MCF 10A (cell line): ENCODE results near the gene ITPRIPL1. TPM values are rescaled to one million over a fixed set of nuclear protein-coding genes. Genes with fewer than 3 reads are reported as not detected.

Source experiments
- BruUV-seq: library from RNA; stranded (reverse); fragments of 400-500 nt; replicated peaks from 2 replicates; lab custom pipeline; 2021; lab: Mats Ljungman, UMichigan
- CTCF ChIA-PET: fragments of 300-600 bp; sonication (Branson Sonifier 250); formaldehyde crosslinking; extraction: SDS; loops from one replicate; lab custom pipeline; 2021; ENCODE audit warnings: antibody characterized with exemption, inconsistent platforms; lab: Yijun Ruan, JAX
- POLR2A ChIA-PET: fragments of 300-600, 350-650 bp; sonication (Branson Sonifier 250); formaldehyde crosslinking; extraction: SDS; loops from one replicate; lab custom pipeline; 2020; ENCODE audit warnings: antibody characterized with exemption, inconsistent platforms; lab: Yijun Ruan, JAX
- DNase-seq: peaks from one replicate; pipeline ENCODE4 v3.0.0-alpha.2; 2018; ENCODE audit not compliant: unreplicated experiment
- H3K27ac Mint-ChIP-seq: one replicate; pipeline ENCODE4 v1.8.0; 2022; ENCODE audit warnings: mild to moderate bottlenecking, low read depth, mixed read lengths; ENCODE audit not compliant: unreplicated experiment
- H3K27me3 Mint-ChIP-seq: one replicate; pipeline ENCODE4 v1.8.0; 2022; ENCODE audit warnings: mixed read lengths; ENCODE audit not compliant: insufficient read depth, unreplicated experiment
- H3K36me3 Mint-ChIP-seq: one replicate; pipeline ENCODE4 v1.8.0; 2022; ENCODE audit warnings: mild to moderate bottlenecking, moderate library complexity, mixed read lengths; ENCODE audit not compliant: insufficient read depth, unreplicated experiment
- H3K4me1 Mint-ChIP-seq: one replicate; pipeline ENCODE4 v1.8.0; 2022; ENCODE audit warnings: mixed read lengths; ENCODE audit not compliant: insufficient read depth, unreplicated experiment
- H3K4me3 Mint-ChIP-seq: one replicate; pipeline ENCODE4 v1.8.0; 2022; ENCODE audit warnings: mild to moderate bottlenecking, moderate library complexity, mixed read lengths; ENCODE audit not compliant: unreplicated experiment
- H3K9me3 Mint-ChIP-seq: one replicate; pipeline ENCODE4 v1.8.0; 2022; ENCODE audit warnings: mixed read lengths; ENCODE audit not compliant: unreplicated experiment
- intact Hi-C: fragments of 100-400 bp; cut with micrococcal nuclease; formaldehyde crosslinking; loops from 2 replicates; pipeline ENCODE4 v1.14.1; 2022
- total RNA-seq: library from RNA; stranded (reverse); gene quantifications from 2 replicates; pipeline ENCODE4 v1.2.3, GENCODE V29; 2022
- TF ChIP-seq, protein P1 (sequence below): fragments of 200-600 bp; IDR thresholded peaks from one replicate; pipeline ENCODE4 v1.8.0; 2022; ENCODE audit warnings: antibody characterized with exemption, mild to moderate bottlenecking; ENCODE audit not compliant: unreplicated experiment

The ITPRIPL1 gene
- total RNA-seq, 1 experiment from 2014 or later: not detected

- DNase-seq: no peak
- peak overlapping the region; percentile 95 for H3K4me3 Mint-ChIP-seq
- intact Hi-C loops: loop anchor here (1.0 to 2.0 kb wide), 2 partner anchors 30 to 205 kb away; partner anchors contain the start of gene NCAPH
- no peaks in the 10 kb centered on the region for H3K9me3 Mint-ChIP-seq
- TF ChIP-seq, protein P1, sequence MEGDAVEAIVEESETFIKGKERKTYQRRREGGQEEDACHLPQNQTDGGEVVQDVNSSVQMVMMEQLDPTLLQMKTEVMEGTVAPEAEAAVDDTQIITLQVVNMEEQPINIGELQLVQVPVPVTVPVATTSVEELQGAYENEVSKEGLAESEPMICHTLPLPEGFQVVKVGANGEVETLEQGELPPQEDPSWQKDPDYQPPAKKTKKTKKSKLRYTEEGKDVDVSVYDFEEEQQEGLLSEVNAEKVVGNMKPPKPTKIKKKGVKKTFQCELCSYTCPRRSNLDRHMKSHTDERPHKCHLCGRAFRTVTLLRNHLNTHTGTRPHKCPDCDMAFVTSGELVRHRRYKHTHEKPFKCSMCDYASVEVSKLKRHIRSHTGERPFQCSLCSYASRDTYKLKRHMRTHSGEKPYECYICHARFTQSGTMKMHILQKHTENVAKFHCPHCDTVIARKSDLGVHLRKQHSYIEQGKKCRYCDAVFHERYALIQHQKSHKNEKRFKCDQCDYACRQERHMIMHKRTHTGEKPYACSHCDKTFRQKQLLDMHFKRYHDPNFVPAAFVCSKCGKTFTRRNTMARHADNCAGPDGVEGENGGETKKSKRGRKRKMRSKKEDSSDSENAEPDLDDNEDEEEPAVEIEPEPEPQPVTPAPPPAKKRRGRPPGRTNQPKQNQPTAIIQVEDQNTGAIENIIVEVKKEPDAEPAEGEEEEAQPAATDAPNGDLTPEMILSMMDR: no peak
- POLR2A ChIA-PET: interaction anchor here (1.0 to 5.0 kb wide), 19 partner anchors 10 to 230 kb away, joined by 3 to 78 read pairs (median 7); partner anchors contain the start of genes CIAO1, NCAPH, NEURL3 and STARD7
- no peaks in the 10 kb centered on the region for H3K27me3 Mint-ChIP-seq
- peaks cover 25% of the 10 kb centered on the region for H3K4me1 Mint-ChIP-seq
- CTCF ChIA-PET: interaction anchor here (0.7 to 2.1 kb wide), 6 partner anchors 15 to 250 kb away, joined by 3 to 7 read pairs (median 4); no protein-coding TSS in a partner anchor
- BruUV-seq: no TSS peak
- peaks cover 61% of the 10 kb centered on the region for H3K36me3 Mint-ChIP-seq
- peak overlapping the region; percentile 96 for H3K27ac Mint-ChIP-seq
These were observed 20.5 kb upstream of the ITPRIPL1 start for GRCh38 chr2:96304606-96305005.

DNA sequence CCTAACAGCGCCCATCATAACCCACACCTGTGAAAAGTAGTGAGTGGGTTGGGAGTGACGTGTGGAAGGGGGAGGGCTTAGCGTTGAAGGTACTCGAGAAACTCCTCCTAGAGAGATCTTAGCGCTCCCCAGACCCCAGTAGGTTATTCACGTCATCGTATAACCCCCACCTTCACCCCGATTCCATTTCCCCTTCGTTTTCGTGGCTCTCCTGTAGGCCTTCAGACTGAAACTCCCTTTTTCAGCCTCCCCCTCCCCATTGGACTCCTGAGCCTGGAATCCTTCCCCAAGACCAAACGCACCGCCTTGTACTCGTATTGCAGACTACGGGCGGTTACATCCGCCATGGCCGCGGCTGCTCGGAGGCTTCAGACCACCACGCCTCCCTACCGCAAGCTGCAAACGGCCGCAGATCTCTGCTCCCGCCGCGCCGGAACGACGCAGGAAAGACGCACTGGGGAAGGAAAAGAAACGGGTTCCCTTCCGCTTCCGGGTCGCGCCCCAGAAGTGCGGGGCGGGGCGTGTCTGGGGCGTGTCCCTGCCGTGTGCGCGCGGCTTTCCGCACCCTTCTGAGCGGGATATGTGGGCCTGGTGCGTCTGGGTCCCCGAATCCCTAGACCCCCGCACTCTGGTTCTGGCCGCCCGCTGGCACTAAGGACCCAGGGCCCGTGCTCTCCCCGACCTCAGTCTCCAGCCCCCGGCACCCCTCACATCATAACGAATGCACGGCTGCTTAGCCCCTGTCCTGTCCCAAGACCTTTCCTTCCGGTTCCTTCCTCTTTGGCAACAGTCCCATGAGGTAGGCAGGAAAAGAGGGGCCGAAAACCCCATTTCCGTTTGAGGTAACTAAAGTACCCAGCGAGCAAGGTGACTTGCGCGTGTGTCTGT is 19.8 kb upstream of the ITPRIPL1 start, which contains the start of gene SNRNP200:
Gene SNRNP200, minus strand, starts transcription at position 456 of the 888 bp plus-strand sequence. Its CDS starts 109 bp downstream, at position 347.
- Mint-ChIP-seq H3K27ac (peak within 1 kb of the TSS; percentile 96), H3K4me1 (peaks cover 25% of the 10 kb centered on the region), H3K36me3 (peaks cover 54% of the 10 kb centered on the region), H3K27me3 (no peaks in the 10 kb centered on the region), H3K4me3 (peak within 1 kb of the TSS; percentile 95), H3K9me3 (no peaks in the 10 kb centered on the region)
- ChIA-PET CTCF (interaction anchor here (0.6 to 2.1 kb wide), 11 partner anchors 15 to 471 kb away, joined by 3 to 7 read pairs (median 3); no protein-coding TSS in a partner anchor), POLR2A (interaction anchor here (0.6 to 5.0 kb wide), 25 partner anchors 11 to 230 kb away, joined by 3 to 78 read pairs (median 7); partner anchors contain the start of genes CIAO1, NCAPH, NEURL3 and STARD7)
- peak; percentile 88 for DNase-seq
- intact Hi-C loops: loop anchor here (1.0 to 2.0 kb wide), 2 partner anchors 29 to 204 kb away; partner anchors contain the start of gene NCAPH
- BruUV-seq: no TSS peak
- TF ChIP-seq, protein P1: no peak

DNA sequence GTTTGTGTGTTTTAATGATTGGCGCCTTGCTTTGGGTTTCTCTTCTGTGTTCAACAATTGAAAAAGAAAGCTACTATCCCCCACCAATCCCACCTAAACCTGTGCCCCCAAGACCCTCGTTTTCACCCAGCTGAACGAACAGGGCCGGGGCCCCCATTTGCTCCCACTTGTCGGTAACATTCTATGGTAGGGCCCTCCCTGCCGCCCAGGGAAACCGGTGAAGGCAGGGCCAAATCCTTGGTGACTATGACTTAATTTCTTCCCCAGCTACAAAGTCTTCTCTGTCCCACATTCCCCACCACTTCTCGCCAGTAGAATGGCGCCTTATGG is 19.2 kb upstream of the ITPRIPL1 start:
- DNase-seq: no peak
- peak overlapping the region; percentile 96 for H3K27ac Mint-ChIP-seq
- H3K4me1 Mint-ChIP-seq: peaks cover 25% of the 10 kb centered on the region
- peak overlapping the region; percentile 95 for H3K4me3 Mint-ChIP-seq
- ChIA-PET CTCF (interaction anchor here (0.6 to 2.1 kb wide), 8 partner anchors 15 to 1142 kb away, joined by 3 to 6 read pairs (median 3); no protein-coding TSS in a partner anchor), POLR2A (interaction anchor here (0.6 to 5.0 kb wide), 18 partner anchors 10 to 229 kb away, joined by 3 to 78 read pairs (median 8); partner anchors contain the start of genes CIAO1, NCAPH, NEURL3 and STARD7)
- no peaks in the 10 kb centered on the region for H3K27me3 Mint-ChIP-seq
- TF ChIP-seq, protein P1: no peak
- TSS peak; percentile 90 for BruUV-seq
- H3K9me3 Mint-ChIP-seq: no peaks in the 10 kb centered on the region
- intact Hi-C loops: loop anchor here (1.0 to 2.0 kb wide), 2 partner anchors 29 to 203 kb away; partner anchors contain the start of gene NCAPH
- peaks cover 48% of the 10 kb centered on the region for H3K36me3 Mint-ChIP-seq
